ENCODE data around the gene OR51M1.

DNA sequence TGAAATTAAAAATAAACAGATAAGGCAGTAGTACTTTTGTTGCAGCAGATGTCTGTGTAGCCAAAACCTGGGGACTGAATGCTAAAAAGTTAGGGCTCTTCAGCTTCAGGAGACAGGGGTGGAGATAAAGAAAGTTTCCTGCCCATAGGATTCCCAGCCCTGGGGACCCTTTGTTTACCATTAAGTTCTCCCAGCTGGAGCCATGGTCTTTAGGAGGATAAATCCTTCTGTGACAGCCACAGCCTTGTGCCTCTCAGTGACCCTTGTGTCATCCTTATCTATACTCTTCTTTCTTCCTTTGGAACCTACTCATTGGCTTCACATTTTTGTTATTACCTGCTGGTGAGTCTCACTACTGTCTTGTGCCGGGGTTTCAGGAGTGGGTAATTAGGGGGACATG is at the start of gene OR51M1:
- TF ChIP-seq, protein P1, sequence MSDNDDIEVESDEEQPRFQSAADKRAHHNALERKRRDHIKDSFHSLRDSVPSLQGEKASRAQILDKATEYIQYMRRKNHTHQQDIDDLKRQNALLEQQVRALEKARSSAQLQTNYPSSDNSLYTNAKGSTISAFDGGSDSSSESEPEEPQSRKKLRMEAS (IDR thresholded peaks at IDR 0.05; ENCODE audit: low read depth): no peak
- TF ChIP-seq EP300 (IDR thresholded peaks at IDR 0.05; ENCODE audit: borderline replicate concordance in 1 of 2, low read depth in 1 of 2, low read length in 1 of 2) (no peak), SIN3A (IDR thresholded peaks at IDR 0.05; ENCODE audit: borderline replicate concordance, low read depth, low read length) (no peak), RAD21 (IDR thresholded peaks at IDR 0.05; ENCODE audit: low read length) (no peak), POLR2AphosphoS5 (IDR thresholded peaks at IDR 0.05; ENCODE audit: low read depth, low read length) (no peak)
- TF ChIP-seq, protein P2, sequence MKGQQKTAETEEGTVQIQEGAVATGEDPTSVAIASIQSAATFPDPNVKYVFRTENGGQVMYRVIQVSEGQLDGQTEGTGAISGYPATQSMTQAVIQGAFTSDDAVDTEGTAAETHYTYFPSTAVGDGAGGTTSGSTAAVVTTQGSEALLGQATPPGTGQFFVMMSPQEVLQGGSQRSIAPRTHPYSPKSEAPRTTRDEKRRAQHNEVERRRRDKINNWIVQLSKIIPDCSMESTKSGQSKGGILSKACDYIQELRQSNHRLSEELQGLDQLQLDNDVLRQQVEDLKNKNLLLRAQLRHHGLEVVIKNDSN (IDR thresholded peaks at IDR 0.05; ENCODE audit: borderline replicate concordance, low read depth): no peak

Measured in SK-N-SH (cell line).